ENCODE data around the gene MED22. TPM values are rescaled to one million over a fixed set of nuclear protein-coding genes. Genes with fewer than 3 reads are reported as not detected.

Gene MED22
- total and polyA plus RNA-seq, 2 experiments from 2014 or later: 20.9 to 85.7 TPM

DNA sequence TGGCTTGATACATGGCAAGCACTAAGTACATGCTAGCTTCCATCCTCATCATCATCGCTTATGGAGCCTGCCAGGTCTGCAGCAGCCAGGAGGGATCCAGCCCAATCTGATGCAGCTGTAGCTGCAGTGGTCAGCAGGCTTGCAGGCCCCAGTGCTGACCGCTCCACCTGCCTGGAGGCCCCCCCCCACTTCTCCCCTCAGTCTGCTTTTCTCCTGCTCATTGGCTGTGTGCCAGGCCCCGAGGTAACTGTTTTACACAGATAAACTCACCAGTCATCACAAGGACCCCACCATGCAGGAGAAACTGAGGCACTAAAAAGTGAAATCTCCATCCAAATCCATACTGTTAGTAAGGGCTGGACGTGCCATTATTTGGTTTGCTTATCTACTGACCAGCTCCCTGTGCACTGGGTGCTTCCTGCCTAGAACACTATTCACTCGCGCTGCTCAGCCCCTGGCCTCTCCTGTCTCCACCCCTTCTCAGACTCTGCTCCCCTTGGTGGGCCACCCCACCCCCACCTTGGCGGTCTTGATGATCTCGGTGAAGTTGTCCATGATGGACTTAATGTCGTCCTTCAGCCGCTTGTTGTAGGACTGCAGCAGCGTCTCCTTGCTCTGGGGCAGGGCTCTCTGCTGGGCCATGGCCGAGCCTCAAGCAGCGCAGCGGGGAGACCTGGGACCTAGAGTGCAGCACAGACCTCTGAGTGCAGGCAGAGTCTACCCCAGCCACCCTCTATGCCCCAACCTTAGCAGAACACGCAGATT is 1.7 kb downstream of the MED22 start:
- Mint-ChIP-seq H3K36me3 (ENCODE audit: low read depth) (peaks cover 87% of the 10 kb centered on the region), H3K4me3 (peak overlapping the region; percentile 94), H3K4me1 (peaks cover 27% of the 10 kb centered on the region), H3K27me3 (ENCODE audit: insufficient read depth, low read depth, poor library complexity) (peaks cover 25% of the 10 kb centered on the region), H3K27ac (no peak overlapping the region), H3K9me3 (no peaks in the 10 kb centered on the region; the same call in 1 of the 3 replicates)
- no peak overlapping the region for H3K27ac ChIP-seq (ENCODE audit: low read depth)
- no peak for TF ChIP-seq EZH2 (IDR thresholded peaks at IDR 0.05; ENCODE audit: low read depth, unreplicated experiment)
- TF ChIP-seq, protein P1, sequence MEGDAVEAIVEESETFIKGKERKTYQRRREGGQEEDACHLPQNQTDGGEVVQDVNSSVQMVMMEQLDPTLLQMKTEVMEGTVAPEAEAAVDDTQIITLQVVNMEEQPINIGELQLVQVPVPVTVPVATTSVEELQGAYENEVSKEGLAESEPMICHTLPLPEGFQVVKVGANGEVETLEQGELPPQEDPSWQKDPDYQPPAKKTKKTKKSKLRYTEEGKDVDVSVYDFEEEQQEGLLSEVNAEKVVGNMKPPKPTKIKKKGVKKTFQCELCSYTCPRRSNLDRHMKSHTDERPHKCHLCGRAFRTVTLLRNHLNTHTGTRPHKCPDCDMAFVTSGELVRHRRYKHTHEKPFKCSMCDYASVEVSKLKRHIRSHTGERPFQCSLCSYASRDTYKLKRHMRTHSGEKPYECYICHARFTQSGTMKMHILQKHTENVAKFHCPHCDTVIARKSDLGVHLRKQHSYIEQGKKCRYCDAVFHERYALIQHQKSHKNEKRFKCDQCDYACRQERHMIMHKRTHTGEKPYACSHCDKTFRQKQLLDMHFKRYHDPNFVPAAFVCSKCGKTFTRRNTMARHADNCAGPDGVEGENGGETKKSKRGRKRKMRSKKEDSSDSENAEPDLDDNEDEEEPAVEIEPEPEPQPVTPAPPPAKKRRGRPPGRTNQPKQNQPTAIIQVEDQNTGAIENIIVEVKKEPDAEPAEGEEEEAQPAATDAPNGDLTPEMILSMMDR (conservative IDR thresholded peaks at IDR 0.05; ENCODE audit: low read depth in 2 of 2): no peak
- TF ChIP-seq ZNF114 (CRISPR knock-in tag; IDR thresholded peaks at IDR 0.05): no peak
- TF ChIP-seq, protein P2, sequence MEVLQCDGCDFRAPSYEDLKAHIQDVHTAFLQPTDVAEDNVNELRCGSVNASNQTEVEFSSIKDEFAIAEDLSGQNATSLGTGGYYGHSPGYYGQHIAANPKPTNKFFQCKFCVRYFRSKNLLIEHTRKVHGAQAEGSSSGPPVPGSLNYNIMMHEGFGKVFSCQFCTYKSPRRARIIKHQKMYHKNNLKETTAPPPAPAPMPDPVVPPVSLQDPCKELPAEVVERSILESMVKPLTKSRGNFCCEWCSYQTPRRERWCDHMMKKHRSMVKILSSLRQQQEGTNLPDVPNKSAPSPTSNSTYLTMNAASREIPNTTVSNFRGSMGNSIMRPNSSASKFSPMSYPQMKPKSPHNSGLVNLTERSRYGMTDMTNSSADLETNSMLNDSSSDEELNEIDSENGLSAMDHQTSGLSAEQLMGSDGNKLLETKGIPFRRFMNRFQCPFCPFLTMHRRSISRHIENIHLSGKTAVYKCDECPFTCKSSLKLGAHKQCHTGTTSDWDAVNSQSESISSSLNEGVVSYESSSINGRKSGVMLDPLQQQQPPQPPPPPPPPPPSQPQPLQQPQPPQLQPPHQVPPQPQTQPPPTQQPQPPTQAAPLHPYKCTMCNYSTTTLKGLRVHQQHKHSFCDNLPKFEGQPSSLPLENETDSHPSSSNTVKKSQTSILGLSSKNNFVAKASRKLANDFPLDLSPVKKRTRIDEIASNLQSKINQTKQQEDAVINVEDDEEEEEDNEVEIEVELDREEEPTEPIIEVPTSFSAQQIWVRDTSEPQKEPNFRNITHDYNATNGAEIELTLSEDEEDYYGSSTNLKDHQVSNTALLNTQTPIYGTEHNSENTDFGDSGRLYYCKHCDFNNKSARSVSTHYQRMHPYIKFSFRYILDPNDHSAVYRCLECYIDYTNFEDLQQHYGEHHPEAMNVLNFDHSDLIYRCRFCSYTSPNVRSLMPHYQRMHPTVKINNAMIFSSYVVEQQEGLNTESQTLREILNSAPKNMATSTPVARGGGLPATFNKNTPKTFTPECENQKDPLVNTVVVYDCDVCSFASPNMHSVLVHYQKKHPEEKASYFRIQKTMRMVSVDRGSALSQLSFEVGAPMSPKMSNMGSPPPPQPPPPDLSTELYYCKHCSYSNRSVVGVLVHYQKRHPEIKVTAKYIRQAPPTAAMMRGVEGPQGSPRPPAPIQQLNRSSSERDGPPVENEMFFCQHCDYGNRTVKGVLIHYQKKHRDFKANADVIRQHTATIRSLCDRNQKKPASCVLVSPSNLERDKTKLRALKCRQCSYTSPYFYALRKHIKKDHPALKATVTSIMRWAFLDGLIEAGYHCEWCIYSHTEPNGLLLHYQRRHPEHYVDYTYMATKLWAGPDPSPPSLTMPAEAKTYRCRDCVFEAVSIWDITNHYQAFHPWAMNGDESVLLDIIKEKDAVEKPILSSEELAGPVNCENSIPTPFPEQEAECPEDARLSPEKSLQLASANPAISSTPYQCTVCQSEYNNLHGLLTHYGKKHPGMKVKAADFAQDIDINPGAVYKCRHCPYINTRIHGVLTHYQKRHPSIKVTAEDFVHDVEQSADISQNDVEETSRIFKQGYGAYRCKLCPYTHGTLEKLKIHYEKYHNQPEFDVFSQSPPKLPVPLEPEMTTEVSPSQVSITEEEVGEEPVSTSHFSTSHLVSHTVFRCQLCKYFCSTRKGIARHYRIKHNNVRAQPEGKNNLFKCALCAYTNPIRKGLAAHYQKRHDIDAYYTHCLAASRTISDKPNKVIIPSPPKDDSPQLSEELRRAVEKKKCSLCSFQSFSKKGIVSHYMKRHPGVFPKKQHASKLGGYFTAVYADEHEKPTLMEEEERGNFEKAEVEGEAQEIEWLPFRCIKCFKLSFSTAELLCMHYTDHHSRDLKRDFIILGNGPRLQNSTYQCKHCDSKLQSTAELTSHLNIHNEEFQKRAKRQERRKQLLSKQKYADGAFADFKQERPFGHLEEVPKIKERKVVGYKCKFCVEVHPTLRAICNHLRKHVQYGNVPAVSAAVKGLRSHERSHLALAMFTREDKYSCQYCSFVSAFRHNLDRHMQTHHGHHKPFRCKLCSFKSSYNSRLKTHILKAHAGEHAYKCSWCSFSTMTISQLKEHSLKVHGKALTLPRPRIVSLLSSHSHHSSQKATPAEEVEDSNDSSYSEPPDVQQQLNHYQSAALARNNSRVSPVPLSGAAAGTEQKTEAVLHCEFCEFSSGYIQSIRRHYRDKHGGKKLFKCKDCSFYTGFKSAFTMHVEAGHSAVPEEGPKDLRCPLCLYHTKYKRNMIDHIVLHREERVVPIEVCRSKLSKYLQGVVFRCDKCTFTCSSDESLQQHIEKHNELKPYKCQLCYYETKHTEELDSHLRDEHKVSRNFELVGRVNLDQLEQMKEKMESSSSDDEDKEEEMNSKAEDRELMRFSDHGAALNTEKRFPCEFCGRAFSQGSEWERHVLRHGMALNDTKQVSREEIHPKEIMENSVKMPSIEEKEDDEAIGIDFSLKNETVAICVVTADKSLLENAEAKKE (CRISPR knock-in tag; IDR thresholded peaks at IDR 0.05): no peak
- TF ChIP-seq, protein P3, sequence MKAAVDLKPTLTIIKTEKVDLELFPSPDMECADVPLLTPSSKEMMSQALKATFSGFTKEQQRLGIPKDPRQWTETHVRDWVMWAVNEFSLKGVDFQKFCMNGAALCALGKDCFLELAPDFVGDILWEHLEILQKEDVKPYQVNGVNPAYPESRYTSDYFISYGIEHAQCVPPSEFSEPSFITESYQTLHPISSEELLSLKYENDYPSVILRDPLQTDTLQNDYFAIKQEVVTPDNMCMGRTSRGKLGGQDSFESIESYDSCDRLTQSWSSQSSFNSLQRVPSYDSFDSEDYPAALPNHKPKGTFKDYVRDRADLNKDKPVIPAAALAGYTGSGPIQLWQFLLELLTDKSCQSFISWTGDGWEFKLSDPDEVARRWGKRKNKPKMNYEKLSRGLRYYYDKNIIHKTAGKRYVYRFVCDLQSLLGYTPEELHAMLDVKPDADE (IDR thresholded peaks at IDR 0.05): no peak
- TF ChIP-seq CREB1 (CRISPR knock-in tag; IDR thresholded peaks at IDR 0.05; ENCODE audit: low read depth): no peak
- no peak for TF ChIP-seq NANOG (IDR thresholded peaks at IDR 0.05; ENCODE audit: borderline replicate concordance)
- no peaks in the 10 kb centered on the region for H3K9me2 ChIP-seq (ENCODE audit: insufficient read depth)
- H3K27me3 ChIP-seq (ENCODE audit: insufficient read depth): no peaks in the 10 kb centered on the region
- ATAC-seq (no peak), DNase-seq (ENCODE audit: low spot score) (no peak)
- peaks cover 16% of the 10 kb centered on the region for H3K4me1 ChIP-seq (ENCODE audit: insufficient read depth)
- peaks cover 41% of the 10 kb centered on the region for H3F3A ChIP-seq (replicated peaks; ENCODE audit: low read depth)
- H3K79me2 ChIP-seq (replicated peaks; ENCODE audit: insufficient read depth): peaks cover 43% of the 10 kb centered on the region
- peaks cover 34% of the 10 kb centered on the region for H3K36me3 ChIP-seq (ENCODE audit: insufficient read depth)
- peaks cover 47% of the 10 kb centered on the region for H4K20me1 ChIP-seq (replicated peaks; ENCODE audit: insufficient read depth)
- peak overlapping the region; percentile 98 for H3K4me3 ChIP-seq
- H2AFZ ChIP-seq: no peak overlapping the region
- peak overlapping the region; percentile 97 for H3K4me2 ChIP-seq
